Nephron (organoid): ENCODE measurements around the gene OSBPL6.
"Not testable (repeated sequence)": the region's sequence is repeated elsewhere in the genome, so short reads cannot be mapped to it uniquely, and the experiment has no call there.

Experiments
- H3K27ac Mint-ChIP-seq, 3 experiments: 2 replicates each; pipeline ENCODE4 v1.8.0; 2020; ENCODE audit warnings: mixed read lengths in 3 of 3, mild to moderate bottlenecking in 2 of 3, moderate library complexity in 1 of 3
- H3K27me3 Mint-ChIP-seq: 2 replicates; pipeline ENCODE4 v1.8.0; 2021; ENCODE audit warnings: low read depth, mild to moderate bottlenecking, moderate library complexity, mixed read lengths
- H3K36me3 Mint-ChIP-seq: 2 replicates; pipeline ENCODE4 v1.8.0; 2020; ENCODE audit warnings: low read depth, mixed read lengths
- H3K4me1 Mint-ChIP-seq: 2 replicates; pipeline ENCODE4 v1.8.0; 2020; ENCODE audit warnings: mixed read lengths
- H3K4me3 Mint-ChIP-seq, 3 experiments: 2 replicates each; pipeline ENCODE4 v1.8.0; 2020; ENCODE audit warnings: mild to moderate bottlenecking in 3 of 3, mixed read lengths in 3 of 3, moderate library complexity in 2 of 3
- H3K9me3 Mint-ChIP-seq: 2 replicates; pipeline ENCODE4 v1.8.0; 2020; ENCODE audit warnings: mixed read lengths
- CTCF ChIP-seq, 3 experiments: fragments of 200-600 bp; sonication (generic); IDR thresholded peaks; one replicate each; pipeline ENCODE4 v1.5.0; 2021; ENCODE audit warnings: antibody characterized with exemption in 3 of 3; ENCODE audit not compliant: unreplicated experiment in 3 of 3

OSBPL6 gene

GRCh38 chr2:178193823-178194599 is at the start of gene OSBPL6:
Gene OSBPL6, plus strand, starts transcription at chr2:178194512. Its CDS starts 111,673 bp downstream, at chr2:178306185.
- peaks cover 33% of the 10 kb centered on the region for H3K27me3 Mint-ChIP-seq
- TF ChIP-seq CTCF (IDR thresholded peaks at IDR 0.05; ENCODE audit: unreplicated experiment in 3 of 3) = peak in 1 of 3 experiments; percentile 42
- no peaks in the 10 kb centered on the region for H3K36me3 Mint-ChIP-seq
- no peaks in the 10 kb centered on the region for H3K9me3 Mint-ChIP-seq
- H3K4me3 Mint-ChIP-seq = peak within 1 kb of the TSS; percentile 89 to 96 (median 92)
- peak within 1 kb of the TSS in 2 of 3 experiments; percentile 50 to 84 for H3K27ac Mint-ChIP-seq
- peaks cover 17% of the 10 kb centered on the region for H3K4me1 Mint-ChIP-seq

GRCh38 chr2:178152033-178152432 is 42.3 kb upstream of the OSBPL6 start:
- Mint-ChIP-seq H3K4me3 (no peak overlapping the region), H3K36me3 (no peaks in the 10 kb centered on the region), H3K27me3 (peaks cover 4% of the 10 kb centered on the region), H3K27ac (peak overlapping the region; percentile 22 to 71 (median 66)), H3K4me1 (no peaks in the 10 kb centered on the region), H3K9me3 (peaks cover 13% of the 10 kb centered on the region)
- TF ChIP-seq CTCF (IDR thresholded peaks at IDR 0.05; ENCODE audit: unreplicated experiment in 3 of 3) = no peak

- peaks cover 4% of the 10 kb centered on the region for H3K27me3 Mint-ChIP-seq
- H3K27ac Mint-ChIP-seq = peak overlapping the region; percentile 22 to 71 (median 66)
- no peaks in the 10 kb centered on the region for H3K4me1 Mint-ChIP-seq
- no peaks in the 10 kb centered on the region for H3K36me3 Mint-ChIP-seq
- no peak for TF ChIP-seq CTCF (IDR thresholded peaks at IDR 0.05; ENCODE audit: unreplicated experiment in 3 of 3)
- H3K4me3 Mint-ChIP-seq = no peak overlapping the region
- H3K9me3 Mint-ChIP-seq = peaks cover 13% of the 10 kb centered on the region
These were observed 41.8 kb upstream of the OSBPL6 start for GRCh38 chr2:178152542-178152941.

GRCh38 chr2:178152977-178153376 is 41.3 kb upstream of the OSBPL6 start:
- H3K36me3 Mint-ChIP-seq = no peaks in the 10 kb centered on the region
- peaks cover 4% of the 10 kb centered on the region for H3K27me3 Mint-ChIP-seq
- no peak for TF ChIP-seq CTCF (IDR thresholded peaks at IDR 0.05; ENCODE audit: unreplicated experiment in 3 of 3)
- no peak overlapping the region for H3K4me3 Mint-ChIP-seq
- H3K4me1 Mint-ChIP-seq = no peaks in the 10 kb centered on the region
- H3K9me3 Mint-ChIP-seq = peaks cover 13% of the 10 kb centered on the region
- peak overlapping the region in 1 of 3 experiments; percentile 25 for H3K27ac Mint-ChIP-seq

- not testable (repeated sequence) for H3K27me3 Mint-ChIP-seq, H3K36me3 Mint-ChIP-seq, H3K4me3 Mint-ChIP-seq, H3K4me1 Mint-ChIP-seq, H3K27ac Mint-ChIP-seq
- peaks cover 13% of the 10 kb centered on the region for H3K9me3 Mint-ChIP-seq
These were observed 40.4 kb upstream of the OSBPL6 start for GRCh38 chr2:178153878-178154277.

- H3K4me3 Mint-ChIP-seq = no peak overlapping the region
- H3K36me3 Mint-ChIP-seq = no peaks in the 10 kb centered on the region
- no peak overlapping the region for H3K27ac Mint-ChIP-seq
- no peak for TF ChIP-seq CTCF (IDR thresholded peaks at IDR 0.05; ENCODE audit: unreplicated experiment in 3 of 3)
- no peaks in the 10 kb centered on the region for H3K27me3 Mint-ChIP-seq
- peaks cover 13% of the 10 kb centered on the region for H3K9me3 Mint-ChIP-seq
- H3K4me1 Mint-ChIP-seq = no peaks in the 10 kb centered on the region
These were observed 38.8 kb upstream of the OSBPL6 start for GRCh38 chr2:178155524-178155923.
